SU-DHL-6 (cell line): ENCODE results near the gene PMM2.

Experiments used
- CTCF ChIP-seq: fragments of 200-600 bp; sonication (generic); IDR thresholded peaks from one replicate; pipeline ENCODE4 v1.5.1; 2017; ENCODE audit warnings: antibody characterized with exemption, mild to moderate bottlenecking, low read length, moderate library complexity; ENCODE audit not compliant: insufficient read depth, poor library complexity, severe bottlenecking
- EZH2phosphoT487 ChIP-seq: fragments of 200-600 bp; sonication (generic), shearing (Covaris generic); conservative IDR thresholded peaks from 2 replicates; pipeline ENCODE4 v1.6.1; 2018; ENCODE audit warnings: mild to moderate bottlenecking, antibody characterized with exemption, low read length, moderate library complexity, mixed read lengths

- TF ChIP-seq CTCF (no peak), EZH2phosphoT487 (no peak)
Observed at GRCh38 chr16:8781797-8782196, 15.8 kb upstream of the PMM2 start.
